ENCODE data around the gene COL8A1.
"Not testable (repeated sequence)": the region's sequence is repeated elsewhere in the genome, so short reads cannot be mapped to it uniquely, and the experiment has no call there.

The COL8A1 gene

DNA sequence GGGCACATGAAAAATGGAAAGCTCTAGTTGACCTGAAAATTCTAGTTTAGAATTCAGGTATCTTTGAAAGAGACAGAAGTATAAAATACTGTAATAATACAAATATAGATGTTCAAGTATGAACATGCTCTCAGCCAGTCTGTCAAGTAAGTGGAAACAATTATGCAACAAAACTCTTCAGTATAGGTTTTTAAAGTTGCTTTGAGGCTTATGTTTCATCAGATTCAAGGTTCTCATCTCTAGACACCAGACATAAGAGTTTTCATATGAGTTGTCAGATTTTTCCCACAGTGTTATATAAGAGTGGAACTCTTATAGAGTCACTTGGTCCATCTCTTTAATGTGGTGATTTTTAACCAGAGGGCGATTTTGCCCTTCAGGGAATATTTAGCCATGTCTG, 201.2 kb downstream of the COL8A1 start:
- peaks cover 3% of the 10 kb centered on the region for H3K4me1 Mint-ChIP-seq (ENCODE audit: low read depth)
- no peak overlapping the region for H3K4me3 Mint-ChIP-seq
- intact Hi-C loops (cut with micrococcal nuclease): loop anchor here (5.0 kb wide), 1 partner anchor 233 kb away; no protein-coding TSS in a partner anchor
- no peaks in the 10 kb centered on the region for H3K9me3 Mint-ChIP-seq
- no peaks in the 10 kb centered on the region for H3K36me3 Mint-ChIP-seq (ENCODE audit: low read depth)
- H3K27ac Mint-ChIP-seq: no peak overlapping the region
- H3K27me3 Mint-ChIP-seq: no peaks in the 10 kb centered on the region

DNA sequence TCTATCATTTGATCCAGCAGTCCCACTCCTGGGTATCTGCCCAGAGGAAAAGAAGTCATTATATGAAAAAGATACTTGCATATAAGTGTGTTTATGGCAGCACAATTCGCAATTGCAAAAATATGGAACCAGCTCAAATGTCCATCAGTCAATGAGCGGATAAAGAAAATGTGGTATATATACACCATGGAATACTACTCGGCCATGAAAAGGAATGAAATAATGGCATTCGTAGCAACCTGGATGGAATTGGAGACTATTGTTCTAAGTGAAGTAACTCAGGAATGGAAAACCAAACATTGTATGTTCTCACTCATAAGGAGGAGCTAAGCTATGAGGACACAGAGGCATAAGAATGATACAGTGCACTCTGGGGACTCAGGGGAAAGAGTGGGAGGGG, 203.6 kb downstream of the COL8A1 start:
- not testable (repeated sequence) for H3K27me3 Mint-ChIP-seq; H3K36me3 Mint-ChIP-seq (ENCODE audit: low read depth); H3K27ac Mint-ChIP-seq; H3K4me3 Mint-ChIP-seq; H3K9me3 Mint-ChIP-seq
- intact Hi-C loops (cut with micrococcal nuclease): loop anchor here (5.0 kb wide), 1 partner anchor 230 kb away; no protein-coding TSS in a partner anchor
- H3K4me1 Mint-ChIP-seq (ENCODE audit: low read depth): peaks cover 23% of the 10 kb centered on the region

DNA sequence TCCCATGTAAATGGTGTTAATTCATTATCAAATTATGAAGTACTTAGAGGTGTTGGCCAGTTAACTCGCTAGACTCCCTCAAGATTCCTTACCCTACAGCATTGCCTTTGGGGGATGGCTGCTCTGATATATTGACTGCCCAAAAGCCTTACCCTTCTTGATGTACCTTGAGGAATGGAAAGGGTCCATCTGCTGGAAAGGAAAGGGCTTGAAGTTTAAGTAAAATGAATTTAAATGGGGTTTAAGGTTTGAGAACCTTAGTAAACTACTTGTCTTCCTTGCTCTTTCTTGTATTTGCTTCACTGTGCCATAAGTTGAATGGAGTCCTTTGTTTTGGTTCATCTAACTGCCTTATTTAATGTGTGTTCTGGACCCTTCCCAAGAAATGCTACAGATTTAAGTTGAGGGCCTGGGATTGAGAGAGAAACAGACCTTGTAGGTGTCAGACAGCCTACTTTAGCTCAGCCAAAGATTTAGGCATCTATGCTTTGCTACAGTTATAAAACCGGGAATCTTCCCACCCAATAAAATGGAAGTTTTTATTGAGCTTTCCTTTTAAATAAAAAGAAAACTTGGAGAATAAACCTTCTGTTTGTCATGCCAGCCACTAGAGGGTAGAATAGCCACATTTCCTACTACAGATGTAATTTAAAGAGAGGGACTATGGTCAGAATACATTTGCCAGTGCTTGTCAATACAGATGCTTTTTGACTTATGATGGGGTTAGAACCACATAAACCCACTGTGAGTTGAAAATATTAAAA, 204.6 kb downstream of the COL8A1 start:
- intact Hi-C loops (cut with micrococcal nuclease): loop anchor here (1.0 to 5.0 kb wide), 2 partner anchors 229 to 411 kb away; no protein-coding TSS in a partner anchor
- Mint-ChIP-seq H3K9me3 (no peaks in the 10 kb centered on the region), H3K36me3 (ENCODE audit: low read depth) (no peaks in the 10 kb centered on the region), H3K27me3 (no peaks in the 10 kb centered on the region), H3K4me1 (ENCODE audit: low read depth) (peaks cover 23% of the 10 kb centered on the region), H3K27ac (no peak overlapping the region), H3K4me3 (no peak overlapping the region)

GRCh38 chr3:99843590-99844258, 205.3 kb downstream of the COL8A1 start:
- intact Hi-C loops (cut with micrococcal nuclease): loop anchor here (1.0 to 5.0 kb wide), 2 partner anchors 229 to 411 kb away; no protein-coding TSS in a partner anchor
- no peaks in the 10 kb centered on the region for H3K27me3 Mint-ChIP-seq
- no peak overlapping the region for H3K27ac Mint-ChIP-seq
- no peaks in the 10 kb centered on the region for H3K36me3 Mint-ChIP-seq (ENCODE audit: low read depth)
- H3K4me3 Mint-ChIP-seq: no peak overlapping the region
- peaks cover 23% of the 10 kb centered on the region for H3K4me1 Mint-ChIP-seq (ENCODE audit: low read depth)
- H3K9me3 Mint-ChIP-seq: no peaks in the 10 kb centered on the region

GRCh38 chr3:99845331-99845730, 206.9 kb downstream of the COL8A1 start:
- Mint-ChIP-seq H3K4me1 (ENCODE audit: low read depth) (peaks cover 23% of the 10 kb centered on the region), H3K27me3 (no peaks in the 10 kb centered on the region), H3K27ac (peak overlapping the region; percentile 46), H3K36me3 (ENCODE audit: low read depth) (no peaks in the 10 kb centered on the region), H3K9me3 (no peaks in the 10 kb centered on the region), H3K4me3 (no peak overlapping the region)
- intact Hi-C loops (cut with micrococcal nuclease): no loop called here

GRCh38 chr3:99845999-99846398, 207.6 kb downstream of the COL8A1 start:
- no peaks in the 10 kb centered on the region for H3K27me3 Mint-ChIP-seq
- H3K9me3 Mint-ChIP-seq: no peaks in the 10 kb centered on the region
- intact Hi-C loops (cut with micrococcal nuclease): no loop called here
- peaks cover 23% of the 10 kb centered on the region for H3K4me1 Mint-ChIP-seq (ENCODE audit: low read depth)
- no peaks in the 10 kb centered on the region for H3K36me3 Mint-ChIP-seq (ENCODE audit: low read depth)
- peak overlapping the region; percentile 48 for H3K27ac Mint-ChIP-seq
- H3K4me3 Mint-ChIP-seq: no peak overlapping the region

DNA sequence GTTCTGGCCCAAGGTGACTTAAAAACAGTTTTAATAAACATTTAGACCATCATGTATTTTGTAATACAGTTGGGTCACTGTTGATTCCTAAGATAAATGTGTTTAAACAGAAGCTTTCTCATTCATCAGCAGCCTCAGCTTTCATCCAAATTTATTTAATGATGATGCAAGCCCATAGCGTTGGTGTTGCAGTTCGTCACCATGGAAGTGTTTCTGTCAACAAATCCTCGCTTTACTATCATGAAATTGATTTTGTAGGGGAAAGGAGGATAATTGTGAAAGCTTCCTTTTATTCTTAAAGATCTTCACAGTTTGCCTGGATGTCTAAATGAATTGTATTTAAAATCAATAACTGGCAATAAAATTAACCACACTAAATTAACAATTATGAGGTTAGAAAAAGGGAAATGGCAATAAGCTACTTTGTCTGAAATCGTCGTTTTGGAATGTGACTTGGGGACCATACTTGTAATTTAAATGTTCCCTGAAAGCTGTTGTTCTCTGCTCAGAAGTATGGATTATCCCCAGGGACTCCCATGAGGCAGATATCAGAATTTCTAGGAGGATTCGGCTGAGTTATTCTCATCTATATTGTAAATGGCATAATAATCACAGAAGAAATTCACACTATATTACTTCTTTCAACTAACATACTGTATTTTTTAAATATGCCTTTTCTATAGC, 208.2 kb downstream of the COL8A1 start:
- intact Hi-C loops (cut with micrococcal nuclease): no loop called here
- Mint-ChIP-seq H3K4me3 (no peak overlapping the region), H3K27me3 (no peaks in the 10 kb centered on the region), H3K4me1 (ENCODE audit: low read depth) (peaks cover 23% of the 10 kb centered on the region), H3K27ac (peak overlapping the region; percentile 48), H3K36me3 (ENCODE audit: low read depth) (no peaks in the 10 kb centered on the region), H3K9me3 (no peaks in the 10 kb centered on the region)

- H3K4me3 Mint-ChIP-seq: no peak overlapping the region
- intact Hi-C loops (cut with micrococcal nuclease): no loop called here
- no peaks in the 10 kb centered on the region for H3K9me3 Mint-ChIP-seq
- H3K4me1 Mint-ChIP-seq (ENCODE audit: low read depth): peaks cover 23% of the 10 kb centered on the region
- no peaks in the 10 kb centered on the region for H3K36me3 Mint-ChIP-seq (ENCODE audit: low read depth)
- no peaks in the 10 kb centered on the region for H3K27me3 Mint-ChIP-seq
- no peak overlapping the region for H3K27ac Mint-ChIP-seq
Observed at GRCh38 chr3:99848433-99848832, 210.0 kb downstream of the COL8A1 start.

All from dendritic cell treated with granulocyte-macrophage colony-stimulating factor and Interleukin-4, amounts not matched to agents 40 ng/mL and 50 ng/mL, for 4 days (primary cell).